Vagina (tissue), 2 donors: ENCODE results near the gene SLC39A11.

Experiments used
- POLR2A ChIP-seq, 2 donors: fragments of 450-650 bp; IDR thresholded peaks; one replicate each; pipeline ENCODE4 v1.6.1; 2017; ENCODE audit warnings: antibody characterized with exemption in 2 of 2, mild to moderate bottlenecking in 2 of 2, moderate library complexity in 2 of 2
- POLR2AphosphoS5 ChIP-seq, 2 donors: sonication (generic); formaldehyde crosslinking; IDR thresholded peaks; one replicate each; pipeline ENCODE4 v1.9.0; 2017; ENCODE audit warnings: antibody characterized with exemption in 2 of 2, mild to moderate bottlenecking in 2 of 2, low read depth in 1 of 2; ENCODE audit not compliant: insufficient read depth in 1 of 2

- TF ChIP-seq POLR2AphosphoS5 (IDR thresholded peaks at IDR 0.05; ENCODE audit: insufficient read depth in 1 of 2, low read depth in 1 of 2) = no peak
- TF ChIP-seq POLR2A (IDR thresholded peaks at IDR 0.05) = no peak
Observed at GRCh38 chr17:72947475-72947874, 145.0 kb downstream of the SLC39A11 start.
